ENCODE results near the gene GRIK3. TPM values are rescaled to one million over a fixed set of nuclear protein-coding genes. Genes with fewer than 3 reads are reported as not detected.
A peak's percentile ranks its signal among the peaks of the same experiment; 100 is the strongest.

Gene GRIK3
- total RNA-seq, 6 experiments from 2014 or later = 0.07 TPM; not detected in 5

GRCh38 chr1:36885540-36886357 lies 148.6 kb downstream of the GRIK3 start:
- no peak for TF ChIP-seq CTCF (IDR thresholded peaks at IDR 0.05)
- no peak for TF ChIP-seq POLR2A (IDR thresholded peaks at IDR 0.05)
- no peak for DNase-seq

GRCh38 chr1:36884801-36885200 lies 149.5 kb downstream of the GRIK3 start:
- Histone ChIP-seq H3K36me3 (no peaks in the 10 kb centered on the region), H3K9me3 (no peaks in the 10 kb centered on the region), H3K27ac (no peak overlapping the region), H3K4me1 (no peaks in the 10 kb centered on the region), H3K4me3 (no peak overlapping the region), H3K27me3 (no peaks in the 10 kb centered on the region)
- ATAC-seq (no peak), DNase-seq (no peak)
- no peak for TF ChIP-seq POLR2A (IDR thresholded peaks at IDR 0.05)
- TF ChIP-seq CTCF (IDR thresholded peaks at IDR 0.05) = no peak
- intact Hi-C loops (cut with DNase I) = no loop called here
- WGBS (ENCODE audit: insufficient coverage, low coverage, low lambda C conversion rate, missing lambda C conversion rate) = 50% methylated on average over 4 of the region's 4 CpGs

More at GRCh38 chr1:36885540-36886357, 148.6 kb downstream of the GRIK3 start:
- H3K27ac ChIP-seq = no peak overlapping the region
- no peak for ATAC-seq
- whole genome bisulfite sequencing (ENCODE audit: insufficient coverage, low coverage, low lambda C conversion rate, missing lambda C conversion rate) = 35% methylated on average over 7 of the region's 7 CpGs
- intact Hi-C loops (cut with DNase I) = no loop called here
- H3K4me1 ChIP-seq = no peaks in the 10 kb centered on the region
- H3K4me3 ChIP-seq = no peak overlapping the region
- H3K27me3 ChIP-seq = no peaks in the 10 kb centered on the region
- H3K9me3 ChIP-seq = no peaks in the 10 kb centered on the region
- H3K36me3 ChIP-seq = no peaks in the 10 kb centered on the region

DNA sequence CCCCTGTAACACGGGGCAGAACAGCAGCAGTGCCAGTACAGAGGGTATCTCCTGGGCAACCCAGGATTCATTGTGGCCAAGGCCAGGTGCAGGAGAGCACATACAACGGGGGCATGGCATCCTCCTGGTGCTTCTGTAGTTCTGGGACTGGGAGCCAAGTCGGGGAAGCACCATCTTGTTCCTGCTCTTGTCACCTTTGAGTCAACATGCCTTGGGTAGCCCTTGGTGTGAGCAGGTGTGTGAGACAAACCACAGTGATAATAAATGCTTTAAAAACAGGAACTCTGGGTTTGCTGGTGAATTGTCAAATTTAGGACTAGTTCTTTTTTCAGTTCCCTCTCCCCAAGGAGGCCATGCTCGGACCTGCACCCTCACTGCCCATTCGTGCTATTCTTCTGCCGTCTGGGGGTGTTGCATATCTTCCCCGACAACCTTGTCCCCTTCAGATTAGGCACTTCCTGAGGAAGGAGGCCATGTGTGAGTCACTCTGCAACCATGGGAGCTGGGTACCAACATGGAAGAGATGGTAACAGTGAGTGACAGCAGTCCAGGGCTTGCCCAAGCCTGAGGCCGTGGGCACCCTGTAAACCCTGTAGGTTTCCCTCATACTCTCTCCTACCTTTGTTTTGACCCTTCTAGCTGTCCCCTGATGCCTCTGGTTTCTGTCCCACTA lies 150.2 kb downstream of the GRIK3 start:
- Histone ChIP-seq H3K27ac (no peak overlapping the region), H3K27me3 (no peaks in the 10 kb centered on the region), H3K9me3 (no peaks in the 10 kb centered on the region), H3K4me1 (no peaks in the 10 kb centered on the region), H3K4me3 (no peak overlapping the region), H3K36me3 (no peaks in the 10 kb centered on the region)
- DNase-seq (no peak), ATAC-seq (no peak)
- TF ChIP-seq CTCF (IDR thresholded peaks at IDR 0.05) (no peak), POLR2A (IDR thresholded peaks at IDR 0.05) (no peak)
- intact Hi-C loops (cut with DNase I) = no loop called here
- WGBS (ENCODE audit: insufficient coverage, low coverage, low lambda C conversion rate, missing lambda C conversion rate) = 34% methylated on average over 7 of the region's 8 CpGs

GRCh38 chr1:36883315-36883949 lies 150.9 kb downstream of the GRIK3 start:
- intact Hi-C loops (cut with DNase I) = no loop called here
- H3K36me3 ChIP-seq = no peaks in the 10 kb centered on the region
- H3K4me1 ChIP-seq = no peaks in the 10 kb centered on the region
- WGBS (ENCODE audit: insufficient coverage, low coverage, low lambda C conversion rate, missing lambda C conversion rate) = no CpG with 5 or more reads among the region's 3 CpGs
- no peak overlapping the region for H3K4me3 ChIP-seq
- no peaks in the 10 kb centered on the region for H3K9me3 ChIP-seq
- no peak for TF ChIP-seq POLR2A (IDR thresholded peaks at IDR 0.05)
- TF ChIP-seq CTCF (IDR thresholded peaks at IDR 0.05) = no peak
- DNase-seq = peak in 1 of 3 donors; percentile 14
- H3K27ac ChIP-seq = no peak overlapping the region
- ATAC-seq = no peak
- H3K27me3 ChIP-seq = no peaks in the 10 kb centered on the region

All from right lobe of liver (tissue), 6 donors.